K562 (cell line): Measurements from ENCODE around the gene GNPTAB. TPM values are rescaled to one million over a fixed set of nuclear protein-coding genes. Genes with fewer than 3 reads are reported as not detected.

ENCODE experiments used
- ATAC-seq: fragments of 200-7000 bp; cut with Tn5 transposase; 3 replicates; pipeline ENCODE4 v1.9.1; 2020; ENCODE audit warnings: moderate library complexity
- BruUV-seq: library from RNA; stranded (reverse); fragments of 400-500 nt; replicated peaks from 2 replicates; lab custom pipeline; 2021; lab: Mats Ljungman, UMichigan
- CTCF ChIA-PET: fragments of 300-600 bp; formaldehyde crosslinking; extraction: SDS; loops from one replicate; lab custom pipeline; 2021; ENCODE audit warnings: low intra/inter-chr PET ratio; lab: Yijun Ruan, JAX
- POLR2A ChIA-PET: fragments of 300-600, 350-650 bp; sonication (Branson Sonifier 250); formaldehyde crosslinking; extraction: SDS; loops from one replicate; lab custom pipeline; 2021; ENCODE audit warnings: antibody characterized with exemption, inconsistent platforms; lab: Yijun Ruan, JAX
- DNase-seq, 4 experiments: peaks; one replicate each; pipeline versions ENCODE4 v3.0.0 to v3.0.0-alpha.2; 2011 to 2018; ENCODE audit warnings: low spot score in 3 of 4, mixed read lengths in 3 of 4; ENCODE audit errors: extremely low read depth in 1 of 4
- FAIRE-seq: peaks from 2 replicates; lab custom pipeline; 2011; peaks lifted over from hg19 to GRCh38; lab: Jason Lieb, UNC
- H2AFZ ChIP-seq: 2 replicates; pipeline ENCODE4 v1.6.0; 2011; ENCODE audit warnings: low read depth, low read length, control low read depth, inconsistent platforms
- H3K27ac ChIP-seq: fragments of 200-600 bp; 3 replicates; pipeline ENCODE4 v1.8.0; 2011; ENCODE audit warnings: low read depth, mild to moderate bottlenecking, control low read depth, inconsistent platforms, low read length, moderate library complexity, mixed read lengths; ENCODE audit errors: extremely low read depth
- H3K27me3 ChIP-seq, 2 experiments: fragments of 300-600 bp in 1 of 2; 2 replicates in 1 of 2; 3 replicates in 1 of 2; pipeline versions ENCODE4 v1.6.0 to v1.8.0; 2011; ENCODE audit warnings: inconsistent platforms in 2 of 2, low read length in 2 of 2, mild to moderate bottlenecking in 1 of 2, mixed read lengths in 1 of 2, moderate library complexity in 1 of 2; ENCODE audit not compliant: control insufficient read depth in 2 of 2, insufficient read depth in 2 of 2
- H3K36me3 ChIP-seq: fragments of 300-600 bp; 3 replicates; pipeline ENCODE4 v1.8.0; 2011; ENCODE audit warnings: mild to moderate bottlenecking, low read length, inconsistent platforms; ENCODE audit not compliant: control insufficient read depth, insufficient read depth
- H3K4me1 ChIP-seq, 2 experiments: fragments of 200-600 bp in 1 of 2; replicated peaks in 1 of 2; 2 replicates in 1 of 2; 3 replicates in 1 of 2; pipeline versions ENCODE4 v1.5.1 to v1.8.0; 2011; ENCODE audit warnings: inconsistent platforms in 2 of 2, low read length in 2 of 2, mild to moderate bottlenecking in 1 of 2, mixed read lengths in 1 of 2, moderate library complexity in 1 of 2; ENCODE audit not compliant: control insufficient read depth in 2 of 2, insufficient read depth in 2 of 2
- H3K4me2 ChIP-seq: 2 replicates; pipeline ENCODE4 v1.6.1; 2011; ENCODE audit warnings: low read length, control low read depth, inconsistent platforms, mixed read lengths; ENCODE audit not compliant: insufficient read depth
- H3K4me3 ChIP-seq: fragments of 200-600 bp; sonication (generic), shearing (Covaris generic); 2 replicates; pipeline ENCODE4 v1.5.1; 2016; ENCODE audit warnings: control low read depth, inconsistent platforms
- H3K79me2 ChIP-seq: fragments of 200-600 bp; 3 replicates; pipeline ENCODE4 v1.8.0; 2011; ENCODE audit warnings: low read length, inconsistent platforms; ENCODE audit not compliant: control insufficient read depth, insufficient read depth
- H3K9ac ChIP-seq, 2 experiments: 2 replicates each; pipeline versions ENCODE4 v1.6.0 to v1.6.1; 2011; ENCODE audit warnings: low read depth in 2 of 2, low read length in 2 of 2, control low read depth in 1 of 2, inconsistent platforms in 1 of 2, mild to moderate bottlenecking in 1 of 2, mixed read lengths in 1 of 2; ENCODE audit not compliant: insufficient read depth in 1 of 2
- H3K9me1 ChIP-seq: one replicate; pipeline ENCODE4 v1.6.0; 2011; ENCODE audit warnings: inconsistent platforms, mild to moderate bottlenecking, low read length, moderate library complexity; ENCODE audit not compliant: control insufficient read depth, insufficient read depth
- H3K9me3 ChIP-seq: replicated peaks from 2 replicates; pipeline ENCODE4 v1.5.1; 2011; ENCODE audit warnings: low read depth, low read length, inconsistent platforms; ENCODE audit not compliant: control insufficient read depth, insufficient read depth
- H4K20me1 ChIP-seq: replicated peaks from 2 replicates; pipeline ENCODE4 v1.6.1; 2011; ENCODE audit warnings: low read length, inconsistent platforms, mixed read lengths; ENCODE audit not compliant: control insufficient read depth, insufficient read depth
- DNMT1 ChIP-seq: fragments of 450-650 bp; IDR thresholded peaks from 2 replicates; pipeline ENCODE4 v1.6.1; 2016; ENCODE audit warnings: antibody characterized with exemption, mild to moderate bottlenecking
- FOXK2 ChIP-seq, 2 experiments: fragments of 450-650 bp; IDR thresholded peaks in 1 of 2; conservative IDR thresholded peaks in 1 of 2; 2 replicates each; pipeline ENCODE4 v1.6.1; 2016; ENCODE audit warnings: low read depth in 2 of 2, mild to moderate bottlenecking in 1 of 2
- GMEB1 ChIP-seq: fragments of 250-450 bp; sonication (Bioruptor Pico); IDR thresholded peaks from 2 replicates; pipeline ENCODE4 v1.4.0; 2020; ENCODE audit warnings: mild to moderate bottlenecking
- KAT8 ChIP-seq: fragments of 450-650 bp; IDR thresholded peaks from 2 replicates; pipeline ENCODE4 v1.6.1; 2016; ENCODE audit warnings: low read depth, mild to moderate bottlenecking
- NCOA4 ChIP-seq: fragments of 450-650 bp; IDR thresholded peaks from 2 replicates; pipeline ENCODE4 v1.6.1; 2018; ENCODE audit warnings: mild to moderate bottlenecking; ENCODE audit not compliant: partially characterized antibody
- POLR2G ChIP-seq: fragments of 200-400 bp; formaldehyde crosslinking; IDR thresholded peaks from 2 replicates; pipeline ENCODE4 v1.6.1; 2017; ENCODE audit warnings: low read depth, mild to moderate bottlenecking, antibody characterized with exemption, low read length, moderate library complexity
- POLR3A ChIP-seq: IDR thresholded peaks from 2 replicates; pipeline ENCODE4 v1.6.1; 2011; ENCODE audit warnings: borderline replicate concordance, mild to moderate bottlenecking, moderate library complexity; ENCODE audit not compliant: insufficient read length, insufficient read depth; ENCODE audit errors: extremely low read depth
- PRMT5 ChIP-seq: sonication (generic); formaldehyde crosslinking; IDR thresholded peaks from 2 replicates; pipeline ENCODE4 v1.5.0; 2020; ENCODE audit warnings: missing genetic modification reagents
- PYGO2 ChIP-seq: fragments of 450-650 bp; IDR thresholded peaks from 2 replicates; pipeline ENCODE4 v1.6.1; 2016; ENCODE audit warnings: mild to moderate bottlenecking, missing genetic modification characterization, moderate library complexity, missing compliant biosample characterization
- SRSF1 ChIP-seq: fragments of 200-400 bp; formaldehyde crosslinking; IDR thresholded peaks from 2 replicates; pipeline ENCODE4 v1.6.1; 2017; ENCODE audit warnings: mild to moderate bottlenecking, low read depth, low read length, moderate library complexity
- TSC22D4 ChIP-seq: fragments of 450-650 bp; IDR thresholded peaks from 2 replicates; pipeline ENCODE4 v1.6.1; 2016; ENCODE audit warnings: missing genetic modification characterization, missing biosample characterization, control low read depth
- ZNF12 ChIP-seq: sonication (generic); formaldehyde crosslinking; IDR thresholded peaks from 2 replicates; pipeline ENCODE4 v1.4.0; 2020; ENCODE audit warnings: mild to moderate bottlenecking, missing genetic modification reagents
- ZNF3 ChIP-seq: fragments of 250-450 bp; sonication (Bioruptor Pico); IDR thresholded peaks from 2 replicates; pipeline ENCODE4 v1.5.0; 2021; ENCODE audit warnings: mild to moderate bottlenecking, moderate library complexity
- ZNF445 ChIP-seq: fragments of 250-450 bp; sonication (Bioruptor Pico); IDR thresholded peaks from 2 replicates; pipeline ENCODE4 v1.4.0; 2020; ENCODE audit warnings: low read depth, mild to moderate bottlenecking, moderate library complexity
- ZNF707 ChIP-seq: fragments of 250-450 bp; sonication (Bioruptor Pico); conservative IDR thresholded peaks from 2 replicates; pipeline ENCODE4 v1.8.0; 2022; ENCODE audit warnings: inconsistent platforms, mild to moderate bottlenecking, moderate library complexity
- WGBS: fragments of 100-300 bp; shearing (Covaris generic); methylation state at CpG from one replicate; pipeline ENCODE4 v1.1.6; 2016; ENCODE audit warnings: low coverage, mixed read lengths; ENCODE audit not compliant: insufficient coverage; ENCODE audit errors: missing lambda C conversion rate; 5-methylcytosine and 5-hydroxymethylcytosine counted together
- in situ Hi-C: fragments of 300-500 bp; cut with MboI; formaldehyde crosslinking; loops from 4 replicates; pipeline ENCODE4 v1.15.0; 2018; ENCODE audit warnings: inconsistent platforms, mixed read lengths
- intact Hi-C: fragments of 100-400 bp; cut with micrococcal nuclease; formaldehyde crosslinking; loops from 2 replicates; pipeline ENCODE4 v1.14.2; 2022
- polyA plus RNA-seq, 8 experiments: library from polyadenylated mRNA; depleted of rRNA in 4 of 8; stranded (reverse) in 5 of 8; unstranded in 3 of 8; fragments of >200 nt; fragmentation: Nextera tagmentation in 2 of 8; fragmentation: Illumina TruSeq in 1 of 8; extraction: Ambion mirVana in 2 of 8; extraction: Trizol in 1 of 8; gene quantifications; 2 replicates each; pipeline versions ENCODE4 v1.2.1 to v1.2.3, GENCODE V29; 2011 to 2014; ENCODE audit warnings: inconsistent platforms in 1 of 8, missing spikeins in 1 of 8
- total RNA-seq, 7 experiments: library from RNA; depleted of rRNA in 6 of 7; stranded (reverse); fragments of >200 nt in 6 of 7; fragmentation: Illumina TruSeq in 2 of 7; extraction: Trizol in 2 of 7; gene quantifications; 2 replicates each; pipeline versions ENCODE4 v1.2.1 to v1.2.3, GENCODE V29; 2011 to 2021; ENCODE audit warnings: low replicate concordance in 1 of 7
- TF ChIP-seq, protein P1 (sequence below): sonication (generic); formaldehyde crosslinking; IDR thresholded peaks from 2 replicates; pipeline ENCODE4 v1.8.1; 2022; ENCODE audit warnings: missing genetic modification reagents
- TF ChIP-seq, protein P2 (sequence below): fragments of 250-450 bp; sonication (Bioruptor Pico); IDR thresholded peaks from 2 replicates; pipeline ENCODE4 v1.4.0; 2020; ENCODE audit warnings: mild to moderate bottlenecking, moderate library complexity, borderline replicate concordance

GNPTAB gene
- total and polyA plus RNA-seq, 9 of the 15 experiments (the other 6 are each of a cell fraction or from before 2014, with no cell fraction given), result 5.9 to 23.2 (median 19.3) TPM

DNA sequence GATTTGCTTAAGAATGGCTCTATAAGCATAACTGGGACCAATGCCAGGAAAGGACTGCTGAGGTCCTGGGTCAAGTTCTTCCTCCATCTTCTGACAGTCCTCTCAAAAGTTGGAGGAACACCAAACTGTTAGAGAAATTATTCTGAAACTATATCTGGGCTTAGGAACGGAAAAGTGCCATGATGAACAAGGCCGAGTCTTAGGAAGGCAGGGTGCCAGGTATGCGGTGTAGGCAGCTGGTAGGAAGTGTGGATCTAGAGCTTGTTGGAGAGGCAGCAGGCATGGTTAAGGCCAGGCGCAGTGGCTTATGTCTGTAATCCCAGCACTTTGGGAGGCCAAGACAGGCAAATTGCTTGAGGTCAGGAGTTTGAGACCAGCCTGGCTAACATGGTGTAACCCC is 7.7 kb downstream of the GNPTAB start:
- Histone ChIP-seq H3K9me3 (no peaks in the 10 kb centered on the region), H3K79me2 (peaks cover 45% of the 10 kb centered on the region), H3K27me3 (no peaks in the 10 kb centered on the region), H2AFZ (no peak overlapping the region), H4K20me1 (no peaks in the 10 kb centered on the region), H3K27ac (no peak overlapping the region), H3K9me1 (no peaks in the 10 kb centered on the region), H3K9ac (no peak overlapping the region), H3K36me3 (no peaks in the 10 kb centered on the region), H3K4me2 (no peak overlapping the region), H3K4me3 (no peak overlapping the region), H3K4me1 (peaks cover 10 to 33% of the 10 kb centered on the region in 2 experiments)
- ATAC-seq (no peak), DNase-seq (no peak), FAIRE-seq (no peak)
- 93% methylated on average over 4 of the region's 4 CpGs for WGBS
- BruUV-seq, result no TSS peak
- intact Hi-C loops (no loop called here), in situ Hi-C loops (no loop called here)
- ChIA-PET CTCF (no interaction called here), POLR2A (interaction anchor here (1.8 kb wide), 1 partner anchor 13 kb away, joined by 5 read pairs; no protein-coding TSS in a partner anchor)
- TF ChIP-seq FOXK2 (conservative IDR thresholded peaks at IDR 0.05 in 1 of 2, IDR thresholded peaks at IDR 0.05 in 1 of 2; ENCODE audit: low read depth in 2 of 2) (no peak), PYGO2 (tag) (no peak), KAT8 (no peak), GMEB1 (CRISPR knock-in tag) (no peak), ZNF707 (CRISPR knock-in tag) (no peak), SRSF1 (no peak), ZNF3 (CRISPR knock-in tag) (no peak), POLR2G (no peak), TSC22D4 (tag) (no peak), DNMT1 (no peak), ZNF12 (CRISPR knock-in tag) (no peak), POLR3A (no peak), ZNF445 (CRISPR knock-in tag) (no peak), PRMT5 (CRISPR knock-in tag) (no peak), NCOA4 (no peak)
- TF ChIP-seq, protein P1, sequence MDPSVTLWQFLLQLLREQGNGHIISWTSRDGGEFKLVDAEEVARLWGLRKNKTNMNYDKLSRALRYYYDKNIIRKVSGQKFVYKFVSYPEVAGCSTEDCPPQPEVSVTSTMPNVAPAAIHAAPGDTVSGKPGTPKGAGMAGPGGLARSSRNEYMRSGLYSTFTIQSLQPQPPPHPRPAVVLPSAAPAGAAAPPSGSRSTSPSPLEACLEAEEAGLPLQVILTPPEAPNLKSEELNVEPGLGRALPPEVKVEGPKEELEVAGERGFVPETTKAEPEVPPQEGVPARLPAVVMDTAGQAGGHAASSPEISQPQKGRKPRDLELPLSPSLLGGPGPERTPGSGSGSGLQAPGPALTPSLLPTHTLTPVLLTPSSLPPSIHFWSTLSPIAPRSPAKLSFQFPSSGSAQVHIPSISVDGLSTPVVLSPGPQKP (CRISPR knock-in tag), result no peak
- TF ChIP-seq, protein P2, sequence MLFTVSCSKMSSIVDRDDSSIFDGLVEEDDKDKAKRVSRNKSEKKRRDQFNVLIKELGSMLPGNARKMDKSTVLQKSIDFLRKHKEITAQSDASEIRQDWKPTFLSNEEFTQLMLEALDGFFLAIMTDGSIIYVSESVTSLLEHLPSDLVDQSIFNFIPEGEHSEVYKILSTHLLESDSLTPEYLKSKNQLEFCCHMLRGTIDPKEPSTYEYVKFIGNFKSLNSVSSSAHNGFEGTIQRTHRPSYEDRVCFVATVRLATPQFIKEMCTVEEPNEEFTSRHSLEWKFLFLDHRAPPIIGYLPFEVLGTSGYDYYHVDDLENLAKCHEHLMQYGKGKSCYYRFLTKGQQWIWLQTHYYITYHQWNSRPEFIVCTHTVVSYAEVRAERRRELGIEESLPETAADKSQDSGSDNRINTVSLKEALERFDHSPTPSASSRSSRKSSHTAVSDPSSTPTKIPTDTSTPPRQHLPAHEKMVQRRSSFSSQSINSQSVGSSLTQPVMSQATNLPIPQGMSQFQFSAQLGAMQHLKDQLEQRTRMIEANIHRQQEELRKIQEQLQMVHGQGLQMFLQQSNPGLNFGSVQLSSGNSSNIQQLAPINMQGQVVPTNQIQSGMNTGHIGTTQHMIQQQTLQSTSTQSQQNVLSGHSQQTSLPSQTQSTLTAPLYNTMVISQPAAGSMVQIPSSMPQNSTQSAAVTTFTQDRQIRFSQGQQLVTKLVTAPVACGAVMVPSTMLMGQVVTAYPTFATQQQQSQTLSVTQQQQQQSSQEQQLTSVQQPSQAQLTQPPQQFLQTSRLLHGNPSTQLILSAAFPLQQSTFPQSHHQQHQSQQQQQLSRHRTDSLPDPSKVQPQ (CRISPR knock-in tag), result no peak
